ENCODE data around the gene AOAH.

DNA sequence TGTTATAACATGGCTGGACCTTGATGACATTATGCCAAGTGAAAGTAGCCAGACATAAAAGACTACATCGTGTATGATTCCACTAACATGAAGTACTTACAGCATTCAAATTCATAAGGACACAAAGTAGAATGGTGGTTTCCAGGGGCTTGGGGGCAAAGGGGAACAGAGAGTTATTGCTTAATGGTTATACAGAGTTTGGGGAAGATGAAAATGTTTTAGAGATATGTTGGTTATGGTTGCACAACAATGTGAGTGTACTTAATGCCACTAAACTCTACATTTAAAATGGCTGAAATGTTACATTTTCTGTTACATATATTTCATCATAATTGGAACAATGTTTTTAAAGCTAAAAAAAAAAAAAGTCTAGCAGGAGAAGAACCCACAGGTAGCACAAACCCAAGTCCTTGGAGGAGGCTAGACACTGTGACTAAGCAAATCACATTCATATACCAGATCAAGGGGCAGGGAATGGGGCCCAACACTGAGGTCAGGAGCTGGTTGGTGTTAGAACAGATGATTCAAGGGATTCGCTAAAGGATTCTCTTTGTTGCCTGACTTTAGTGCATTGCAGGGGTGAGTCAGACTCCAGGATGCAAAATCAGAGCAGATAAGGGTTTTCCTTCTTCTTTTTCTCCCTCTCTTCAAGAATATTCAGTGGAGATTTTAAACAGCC is 25.1 kb upstream of the AOAH start:
- TF ChIP-seq, protein P1, sequence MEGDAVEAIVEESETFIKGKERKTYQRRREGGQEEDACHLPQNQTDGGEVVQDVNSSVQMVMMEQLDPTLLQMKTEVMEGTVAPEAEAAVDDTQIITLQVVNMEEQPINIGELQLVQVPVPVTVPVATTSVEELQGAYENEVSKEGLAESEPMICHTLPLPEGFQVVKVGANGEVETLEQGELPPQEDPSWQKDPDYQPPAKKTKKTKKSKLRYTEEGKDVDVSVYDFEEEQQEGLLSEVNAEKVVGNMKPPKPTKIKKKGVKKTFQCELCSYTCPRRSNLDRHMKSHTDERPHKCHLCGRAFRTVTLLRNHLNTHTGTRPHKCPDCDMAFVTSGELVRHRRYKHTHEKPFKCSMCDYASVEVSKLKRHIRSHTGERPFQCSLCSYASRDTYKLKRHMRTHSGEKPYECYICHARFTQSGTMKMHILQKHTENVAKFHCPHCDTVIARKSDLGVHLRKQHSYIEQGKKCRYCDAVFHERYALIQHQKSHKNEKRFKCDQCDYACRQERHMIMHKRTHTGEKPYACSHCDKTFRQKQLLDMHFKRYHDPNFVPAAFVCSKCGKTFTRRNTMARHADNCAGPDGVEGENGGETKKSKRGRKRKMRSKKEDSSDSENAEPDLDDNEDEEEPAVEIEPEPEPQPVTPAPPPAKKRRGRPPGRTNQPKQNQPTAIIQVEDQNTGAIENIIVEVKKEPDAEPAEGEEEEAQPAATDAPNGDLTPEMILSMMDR (IDR thresholded peaks at IDR 0.05; ENCODE audit: low read depth, low read length, poor library complexity, severe bottlenecking): no peak
- no peak for TF ChIP-seq EZH2phosphoT487 (IDR thresholded peaks at IDR 0.05; ENCODE audit: borderline replicate concordance, low read length)

Measured in DOHH2 (cell line).